ENCODE measurements around the gene RHBDF2. TPM values are rescaled to one million over a fixed set of nuclear protein-coding genes. Genes with fewer than 3 reads are reported as not detected.

Gene RHBDF2
- total and polyA plus RNA-seq, 2 experiments from 2014 or later = 4.9 to 11.0 TPM

GRCh38 chr17:76467366-76467765 lies 33.9 kb downstream of the RHBDF2 start, which contains the start of gene AANAT:
TSS of gene AANAT (plus strand) at chr17:76467603. CDS start at chr17:76468747, 1,144 bp downstream.
- Histone ChIP-seq H3K4me3 (no peak within 1 kb of the TSS), H3K27me3 (no peaks in the 10 kb centered on the region), H3K4me1 (ENCODE audit: insufficient read depth) (peaks cover 6% of the 10 kb centered on the region), H3K4me2 (no peak within 1 kb of the TSS), H3K9me3 (ENCODE audit: low read depth) (no peaks in the 10 kb centered on the region), H3K9me2 (replicated peaks; ENCODE audit: insufficient read depth) (no peaks in the 10 kb centered on the region), H2AFZ (no peak within 1 kb of the TSS), H4K20me1 (ENCODE audit: insufficient read depth, poor library complexity, severe bottlenecking) (no peaks in the 10 kb centered on the region), H3K79me2 (no peaks in the 10 kb centered on the region), H3K36me3 (replicated peaks; ENCODE audit: insufficient read depth, low read depth) (no peaks in the 10 kb centered on the region), H3K27ac (no peak within 1 kb of the TSS)
- no peak for DNase-seq (ENCODE audit: low spot score)
- WGBS (ENCODE audit: low lambda C conversion rate, missing lambda C conversion rate) = 45% methylated on average over 11 of the region's 11 CpGs
- TF ChIP-seq EZH2phosphoT487 (IDR thresholded peaks at IDR 0.05; ENCODE audit: low read depth, severe bottlenecking, unreplicated experiment) (no peak), EZH2 (IDR thresholded peaks at IDR 0.05; ENCODE audit: borderline replicate concordance) (no peak)
- TF ChIP-seq, protein P1, sequence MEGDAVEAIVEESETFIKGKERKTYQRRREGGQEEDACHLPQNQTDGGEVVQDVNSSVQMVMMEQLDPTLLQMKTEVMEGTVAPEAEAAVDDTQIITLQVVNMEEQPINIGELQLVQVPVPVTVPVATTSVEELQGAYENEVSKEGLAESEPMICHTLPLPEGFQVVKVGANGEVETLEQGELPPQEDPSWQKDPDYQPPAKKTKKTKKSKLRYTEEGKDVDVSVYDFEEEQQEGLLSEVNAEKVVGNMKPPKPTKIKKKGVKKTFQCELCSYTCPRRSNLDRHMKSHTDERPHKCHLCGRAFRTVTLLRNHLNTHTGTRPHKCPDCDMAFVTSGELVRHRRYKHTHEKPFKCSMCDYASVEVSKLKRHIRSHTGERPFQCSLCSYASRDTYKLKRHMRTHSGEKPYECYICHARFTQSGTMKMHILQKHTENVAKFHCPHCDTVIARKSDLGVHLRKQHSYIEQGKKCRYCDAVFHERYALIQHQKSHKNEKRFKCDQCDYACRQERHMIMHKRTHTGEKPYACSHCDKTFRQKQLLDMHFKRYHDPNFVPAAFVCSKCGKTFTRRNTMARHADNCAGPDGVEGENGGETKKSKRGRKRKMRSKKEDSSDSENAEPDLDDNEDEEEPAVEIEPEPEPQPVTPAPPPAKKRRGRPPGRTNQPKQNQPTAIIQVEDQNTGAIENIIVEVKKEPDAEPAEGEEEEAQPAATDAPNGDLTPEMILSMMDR (IDR thresholded peaks at IDR 0.05; ENCODE audit: poor library complexity) = no peak

DNA sequence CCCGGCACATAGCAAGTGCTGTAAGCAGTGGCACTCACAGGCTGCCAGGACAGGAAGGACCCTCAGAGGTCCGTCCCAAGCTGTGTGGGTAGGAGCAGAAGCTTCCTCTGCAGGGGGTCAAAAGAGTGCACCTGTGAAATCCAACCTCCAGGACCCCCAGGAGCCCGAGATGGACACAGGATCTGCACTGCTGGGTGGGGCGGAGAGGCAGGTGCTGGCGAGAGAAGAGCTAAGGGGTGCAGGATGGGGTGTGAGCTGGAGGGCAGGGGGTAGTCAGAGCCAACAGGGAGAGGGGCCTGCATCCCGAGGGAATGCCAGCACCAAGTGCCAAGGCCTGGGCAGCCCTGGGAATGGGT lies 34.5 kb downstream of the RHBDF2 start:
- Histone ChIP-seq H3K9me3 (ENCODE audit: low read depth) (no peaks in the 10 kb centered on the region), H3K79me2 (no peaks in the 10 kb centered on the region), H4K20me1 (ENCODE audit: insufficient read depth, poor library complexity, severe bottlenecking) (no peaks in the 10 kb centered on the region), H3K4me1 (ENCODE audit: insufficient read depth) (peaks cover 6% of the 10 kb centered on the region), H2AFZ (no peak overlapping the region), H3K4me2 (no peak overlapping the region), H3K9me2 (replicated peaks; ENCODE audit: insufficient read depth) (no peaks in the 10 kb centered on the region), H3K4me3 (no peak overlapping the region), H3K27ac (no peak overlapping the region), H3K36me3 (replicated peaks; ENCODE audit: insufficient read depth, low read depth) (no peaks in the 10 kb centered on the region), H3K27me3 (no peaks in the 10 kb centered on the region)
- TF ChIP-seq, protein P1 (IDR thresholded peaks at IDR 0.05; ENCODE audit: poor library complexity) = no peak
- TF ChIP-seq EZH2 (IDR thresholded peaks at IDR 0.05; ENCODE audit: borderline replicate concordance) (no peak), EZH2phosphoT487 (IDR thresholded peaks at IDR 0.05; ENCODE audit: low read depth, severe bottlenecking, unreplicated experiment) (no peak)
- 92% methylated on average over 6 of the region's 6 CpGs for WGBS (ENCODE audit: low lambda C conversion rate, missing lambda C conversion rate)
- no peak for DNase-seq (ENCODE audit: low spot score)

DNA sequence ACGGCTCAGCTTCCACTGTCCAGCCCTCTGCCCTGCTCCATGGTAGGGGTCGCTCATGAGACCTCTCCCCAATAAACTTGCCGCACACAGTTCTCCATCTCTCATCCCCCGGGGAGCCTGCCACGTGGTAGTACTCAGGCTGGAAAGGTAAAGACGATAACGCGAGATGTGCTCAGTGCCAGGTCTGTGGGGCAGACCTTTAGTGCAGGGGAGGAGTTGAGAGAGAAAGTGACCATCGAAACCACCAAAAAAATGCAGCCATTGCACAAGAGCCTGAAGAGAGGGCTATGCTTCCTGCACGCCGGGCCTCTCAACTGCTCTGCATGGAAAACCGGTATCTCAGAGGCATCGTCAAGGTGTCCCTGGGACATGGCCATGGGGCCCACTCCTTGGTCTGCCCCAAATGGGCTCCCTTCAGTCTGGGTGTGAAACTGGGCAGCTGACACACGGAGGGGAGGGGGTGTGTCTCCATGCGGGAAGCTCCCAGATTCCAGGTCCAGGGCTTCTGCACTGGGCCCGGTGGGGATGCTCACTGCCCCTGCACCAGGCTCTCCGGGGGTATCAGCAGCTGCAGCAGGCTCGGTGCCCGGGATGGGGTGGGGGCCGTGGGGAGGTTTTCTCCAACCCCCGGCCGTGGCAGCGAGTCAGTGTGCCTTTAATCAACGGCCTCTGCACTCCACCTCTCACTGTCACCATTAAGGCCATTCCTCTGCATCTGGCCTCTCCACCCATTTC lies 38.5 kb downstream of the RHBDF2 start:
- no peak overlapping the region for H3K4me3 ChIP-seq
- H3K27me3 ChIP-seq = no peaks in the 10 kb centered on the region
- no peak for DNase-seq (ENCODE audit: low spot score)
- no peaks in the 10 kb centered on the region for H4K20me1 ChIP-seq (ENCODE audit: insufficient read depth, poor library complexity, severe bottlenecking)
- H3K79me2 ChIP-seq = no peaks in the 10 kb centered on the region
- TF ChIP-seq, protein P1 (IDR thresholded peaks at IDR 0.05; ENCODE audit: poor library complexity) = no peak
- TF ChIP-seq EZH2 (IDR thresholded peaks at IDR 0.05; ENCODE audit: borderline replicate concordance) (no peak), EZH2phosphoT487 (IDR thresholded peaks at IDR 0.05; ENCODE audit: low read depth, severe bottlenecking, unreplicated experiment) (no peak)
- no peaks in the 10 kb centered on the region for H3K36me3 ChIP-seq (replicated peaks; ENCODE audit: insufficient read depth, low read depth)
- peaks cover 6% of the 10 kb centered on the region for H3K4me1 ChIP-seq (ENCODE audit: insufficient read depth)
- no peaks in the 10 kb centered on the region for H3K9me3 ChIP-seq (ENCODE audit: low read depth)
- H2AFZ ChIP-seq = no peak overlapping the region
- no peak overlapping the region for H3K27ac ChIP-seq
- 81% methylated on average over 23 of the region's 24 CpGs for WGBS (ENCODE audit: low lambda C conversion rate, missing lambda C conversion rate)
- no peaks in the 10 kb centered on the region for H3K9me2 ChIP-seq (replicated peaks; ENCODE audit: insufficient read depth)
- H3K4me2 ChIP-seq = no peak overlapping the region
